Fibroblast of skin of right biceps (primary cell): ENCODE results near the gene PLXDC2.

Experiments used
- DNase-seq: peaks from one replicate; pipeline ENCODE4 v3.0.0-alpha.2; 2013

The PLXDC2 gene

GRCh38 chr10:20233423-20233822 lies 417.2 kb downstream of the PLXDC2 start:
- DNase-seq: no peak

DNA sequence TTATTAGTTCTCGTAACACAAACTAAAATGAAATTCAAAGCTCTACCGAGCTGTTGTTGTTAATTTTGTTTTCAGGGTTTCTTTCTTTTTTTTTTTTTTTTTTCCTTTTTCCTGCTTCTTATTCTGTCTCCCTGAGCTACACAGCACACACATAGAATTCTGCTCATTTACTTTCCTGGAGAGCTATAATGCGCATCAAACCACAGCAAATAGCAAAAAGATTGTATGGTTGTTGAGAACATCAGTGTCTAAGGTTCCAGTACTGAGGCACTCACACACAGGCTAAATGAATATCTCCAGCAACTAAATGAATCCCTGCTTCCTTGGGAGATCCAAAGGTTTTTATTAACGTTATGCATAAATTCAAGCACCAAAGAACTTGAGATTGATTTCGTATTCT lies 418.3 kb downstream of the PLXDC2 start:
- no peak for DNase-seq

DNA sequence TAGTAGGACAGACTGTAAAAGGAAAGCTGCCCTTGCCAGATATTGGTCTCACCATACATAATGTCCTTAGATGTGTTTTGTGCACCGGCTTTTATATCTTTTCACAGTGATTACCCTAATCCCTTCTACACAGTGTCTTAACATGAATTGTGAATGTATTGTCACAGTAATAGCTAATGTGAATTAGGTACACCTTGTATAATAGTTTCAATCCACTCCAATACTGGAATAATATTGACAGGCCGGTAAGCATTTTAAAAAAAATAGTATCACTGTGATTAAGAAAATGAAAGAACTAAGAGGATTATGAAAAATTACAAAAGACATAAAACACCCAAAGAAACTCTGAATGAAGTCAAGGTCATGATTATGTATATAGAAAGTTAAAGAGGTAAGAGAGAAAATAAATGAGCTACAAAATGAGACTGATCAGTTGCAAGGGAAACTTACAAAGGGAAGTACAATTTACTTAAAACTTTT lies 420.9 kb downstream of the PLXDC2 start:
- DNase-seq: no peak

GRCh38 chr10:20237586-20237985 lies 421.4 kb downstream of the PLXDC2 start:
- DNase-seq: no peak

DNA sequence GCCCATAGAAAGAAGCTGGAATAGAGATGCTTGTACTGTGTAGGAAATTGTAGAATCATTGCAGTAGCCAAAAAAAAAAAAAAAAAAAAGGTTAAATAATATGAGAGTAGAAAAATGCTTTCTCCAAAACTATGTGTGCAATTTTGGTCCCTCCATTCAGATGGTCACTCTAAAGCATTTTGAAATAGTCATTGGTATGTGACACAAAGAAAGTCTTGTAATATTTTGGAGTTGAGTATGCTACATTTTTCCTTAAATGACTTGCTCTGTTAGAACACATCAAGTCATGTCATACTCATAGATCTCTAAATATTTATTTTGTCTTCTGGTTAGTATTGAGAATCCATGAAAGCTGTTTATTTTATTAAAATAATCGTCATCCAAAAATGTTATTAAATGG lies 424.4 kb downstream of the PLXDC2 start:
- DNase-seq: no peak

DNA sequence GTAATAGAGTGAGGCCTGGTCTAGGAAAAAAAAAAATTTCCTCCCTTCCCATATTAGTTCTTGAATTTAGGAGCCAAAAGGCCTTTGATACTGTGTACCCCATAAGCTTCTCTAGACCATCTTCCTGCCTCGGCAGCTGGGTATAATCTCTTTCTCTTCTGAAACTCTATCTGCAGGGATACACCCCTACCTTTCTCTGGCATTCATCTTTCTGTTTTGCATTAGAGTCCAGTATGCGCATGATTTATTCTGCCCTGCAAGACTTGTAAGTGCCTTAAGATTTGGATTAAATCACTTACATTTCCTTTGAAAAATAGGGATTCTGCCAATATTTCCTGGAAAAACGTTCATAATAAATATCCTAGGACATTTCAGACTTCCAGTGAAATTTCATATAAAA lies 431.2 kb downstream of the PLXDC2 start:
- no peak for DNase-seq

DNA sequence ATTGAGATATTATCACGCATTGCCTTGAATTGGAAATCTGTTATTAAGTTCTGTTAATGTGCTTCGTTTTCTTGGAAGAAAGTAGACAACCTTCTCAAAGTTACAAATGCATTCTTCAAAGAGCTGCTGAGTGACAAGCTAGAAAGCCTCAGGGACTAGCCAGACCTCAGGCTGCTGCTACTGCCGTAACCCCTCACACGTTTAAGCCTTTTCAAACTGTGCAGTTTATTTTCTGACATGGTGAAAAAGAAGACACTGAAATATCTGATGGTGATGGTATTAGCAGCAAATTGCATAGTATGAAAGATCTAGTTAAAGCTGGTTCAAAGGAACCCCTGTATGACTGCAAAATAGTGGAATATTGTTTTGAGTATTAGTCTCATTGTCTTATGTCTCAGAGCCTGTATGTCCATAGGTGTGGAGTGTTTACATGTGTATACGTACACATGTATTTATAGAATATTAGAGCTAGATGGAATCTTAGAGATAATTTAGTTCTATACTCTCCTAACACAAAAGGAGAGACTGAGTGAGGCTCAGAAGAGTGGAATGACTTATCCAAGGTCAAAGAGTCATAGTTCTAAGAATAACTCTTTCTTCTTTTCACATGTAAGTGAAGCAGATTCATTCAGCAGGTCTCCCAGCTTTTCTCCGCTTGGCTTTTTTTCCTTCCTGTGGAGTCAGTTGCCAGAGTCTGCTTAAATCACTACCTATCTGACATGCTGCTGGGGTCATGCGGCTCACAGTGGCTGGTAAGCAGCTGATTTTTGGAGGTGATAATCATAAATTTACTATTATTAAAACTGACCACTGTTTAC lies 431.9 kb downstream of the PLXDC2 start:
- DNase-seq: no peak

GRCh38 chr10:20254078-20254477 lies 437.8 kb downstream of the PLXDC2 start:
- DNase-seq: peak; percentile 17

- DNase-seq: no peak
These were observed 438.3 kb downstream of the PLXDC2 start for GRCh38 chr10:20254497-20254896.

DNA sequence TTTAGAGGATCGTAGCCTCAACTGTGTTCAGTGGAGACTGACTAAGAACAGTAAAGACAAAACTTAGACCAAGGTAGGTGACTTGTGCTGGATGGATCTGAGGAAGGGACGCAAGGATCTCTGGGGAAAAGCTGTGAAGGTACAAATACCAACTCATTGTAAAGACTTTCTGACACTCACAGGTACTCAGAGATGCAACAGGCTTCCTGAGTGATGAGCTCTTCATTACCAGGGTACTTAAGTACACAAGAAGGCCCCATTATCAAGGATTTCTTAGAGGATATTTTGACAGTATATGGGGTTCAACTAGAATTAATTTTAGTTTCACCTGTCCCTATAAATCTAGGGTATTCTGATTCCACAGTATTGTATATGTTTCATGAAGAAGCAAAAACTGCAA lies 440.7 kb downstream of the PLXDC2 start:
- DNase-seq: no peak

DNA sequence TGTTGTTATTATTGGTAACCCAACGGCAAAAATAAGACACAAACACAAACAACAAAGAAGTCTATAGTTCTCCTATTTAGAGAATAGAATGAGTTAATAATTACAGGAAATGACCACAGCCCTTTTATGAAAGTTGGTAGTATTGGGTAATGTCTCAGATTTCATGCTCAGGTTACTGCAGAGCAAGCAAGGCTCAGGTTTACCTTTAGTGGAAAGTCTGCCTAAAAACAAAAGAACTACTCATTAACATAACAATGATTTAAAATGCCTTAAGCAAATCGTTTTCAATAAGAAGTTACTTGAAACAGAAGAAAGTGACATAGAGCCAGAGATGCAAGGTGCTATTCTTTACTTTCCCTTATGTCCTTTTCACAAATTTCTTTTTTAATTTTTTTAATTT lies 441.2 kb downstream of the PLXDC2 start:
- DNase-seq: no peak

GRCh38 chr10:20265146-20265545 lies 448.9 kb downstream of the PLXDC2 start:
- DNase-seq: peak; percentile 8

DNA sequence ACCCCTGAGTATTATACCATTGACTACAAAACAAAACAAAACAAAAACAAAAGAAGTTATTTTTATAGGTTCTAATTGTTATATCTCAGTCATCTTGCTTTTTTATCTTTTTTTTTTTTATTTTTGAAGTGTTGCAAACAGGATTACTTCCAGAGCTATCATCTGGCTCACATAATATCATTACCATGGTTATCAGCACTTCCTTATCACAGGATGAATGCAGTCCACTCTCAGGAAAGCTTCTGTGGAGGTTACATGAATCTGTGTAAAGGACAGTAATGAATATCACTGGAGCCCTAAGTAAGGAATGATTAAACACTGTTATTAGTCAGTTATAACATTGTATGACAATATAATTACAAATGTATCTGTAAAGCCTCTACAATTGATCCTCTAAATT lies 451.5 kb downstream of the PLXDC2 start:
- DNase-seq: no peak

- no peak for DNase-seq
These were observed 455.3 kb downstream of the PLXDC2 start for GRCh38 chr10:20271490-20271889.

GRCh38 chr10:20272608-20273007 lies 456.4 kb downstream of the PLXDC2 start:
- DNase-seq: no peak

- DNase-seq: no peak
These were observed 458.3 kb downstream of the PLXDC2 start for GRCh38 chr10:20274571-20274970.

- no peak for DNase-seq
These were observed 460.1 kb downstream of the PLXDC2 start for GRCh38 chr10:20276127-20276979.

DNA sequence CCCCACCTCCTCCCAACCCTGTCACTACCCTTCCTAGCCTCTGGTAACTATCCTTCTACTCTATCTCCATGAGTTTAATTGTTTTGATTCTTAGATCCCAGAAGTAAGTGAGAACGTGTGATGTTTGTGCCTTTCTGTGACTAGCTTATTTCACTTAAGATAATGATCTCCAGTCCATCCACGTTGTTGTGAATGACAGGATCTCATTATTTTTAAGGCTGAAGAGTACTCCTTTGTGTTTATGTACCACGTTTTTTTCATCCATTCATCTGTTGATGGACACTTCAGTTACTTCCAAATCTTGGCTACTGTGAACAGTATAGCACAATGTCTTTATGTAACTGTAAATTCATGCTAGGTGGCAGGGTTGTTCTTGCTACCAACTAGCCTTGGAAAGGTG lies 461.6 kb downstream of the PLXDC2 start:
- no peak for DNase-seq

DNA sequence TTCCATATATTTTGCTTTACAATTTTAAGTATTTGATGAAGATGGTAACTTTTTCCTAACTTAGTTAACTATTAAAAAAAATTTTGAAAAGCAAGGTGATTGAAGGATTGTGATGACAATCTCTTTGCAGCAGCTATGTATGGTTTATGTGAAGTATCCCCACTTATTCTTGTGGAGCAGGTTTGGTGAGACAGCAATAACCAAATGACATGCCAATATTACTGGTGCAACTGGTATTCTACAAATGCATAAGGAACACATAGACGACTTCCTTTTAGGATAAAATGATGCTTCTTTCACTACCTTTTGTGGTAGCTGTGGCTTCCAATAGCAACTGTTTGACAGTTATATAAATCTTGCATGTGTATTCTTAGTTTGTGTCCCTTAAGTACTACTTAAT lies 465.3 kb downstream of the PLXDC2 start:
- no peak for DNase-seq

- DNase-seq: no peak
These were observed 471.4 kb downstream of the PLXDC2 start for GRCh38 chr10:20287586-20287985.

GRCh38 chr10:20288060-20288459 lies 471.8 kb downstream of the PLXDC2 start:
- DNase-seq: no peak

- no peak for DNase-seq
These were observed 473.0 kb downstream of the PLXDC2 start for GRCh38 chr10:20289070-20289828.

GRCh38 chr10:20298417-20298816 lies 482.2 kb downstream of the PLXDC2 start:
- DNase-seq: no peak
